Caco-2 (cell line): ENCODE results near the gene SIM1. TPM values are rescaled to one million over a fixed set of nuclear protein-coding genes. Genes with fewer than 3 reads are reported as not detected.

Experiments
- BruUV-seq: library from RNA; stranded (reverse); fragments of 400-500 nt; replicated peaks from 2 replicates; lab custom pipeline; 2021; lab: Mats Ljungman, UMichigan
- CTCF ChIA-PET: fragments of 300-600 bp; sonication (Branson Sonifier 250); formaldehyde crosslinking; loops from one replicate; lab custom pipeline; 2022; ENCODE audit warnings: antibody characterized with exemption; lab: Charles Lee
- POLR2A ChIA-PET: fragments of 300-600 bp; sonication (Branson Sonifier 250); formaldehyde crosslinking; loops from one replicate; lab custom pipeline; 2022; ENCODE audit warnings: antibody characterized with exemption; lab: Charles Lee
- DNase-seq, 2 experiments: peaks; one replicate each; pipeline versions ENCODE4 v3.0.0 to v3.0.0-alpha.2; 2020 to 2022
- H3K27me3 ChIP-seq: replicated peaks from 2 replicates; pipeline ENCODE4 v1.6.0; 2011; ENCODE audit warnings: low read length; ENCODE audit not compliant: control insufficient read depth, insufficient read depth
- H3K36me3 ChIP-seq: 2 replicates; pipeline ENCODE4 v1.5.1; 2011; ENCODE audit warnings: low read length; ENCODE audit not compliant: control insufficient read depth, insufficient read depth
- H3K4me1 ChIP-seq: fragments of 250-450 bp; sonication (Bioruptor Pico); 2 replicates; pipeline ENCODE4 v1.5.1; 2020; ENCODE audit warnings: mild to moderate bottlenecking
- H3K4me3 ChIP-seq: 2 replicates; pipeline ENCODE4 v1.5.1; 2011; ENCODE audit warnings: low read depth, mild to moderate bottlenecking, control low read depth, low read length
- H3K9me3 ChIP-seq: fragments of 250-450 bp; sonication (Bioruptor Pico); 2 replicates; pipeline ENCODE4 v1.5.1; 2020; ENCODE audit warnings: mild to moderate bottlenecking, moderate library complexity
- H3K27ac Mint-ChIP-seq: one replicate; pipeline ENCODE4 v1.8.0; 2022; ENCODE audit warnings: mixed read lengths; ENCODE audit not compliant: unreplicated experiment
- H3K27me3 Mint-ChIP-seq: one replicate; pipeline ENCODE4 v1.8.0; 2022; ENCODE audit warnings: mixed read lengths; ENCODE audit not compliant: insufficient read depth, unreplicated experiment
- H3K36me3 Mint-ChIP-seq: one replicate; pipeline ENCODE4 v1.8.0; 2022; ENCODE audit warnings: mild to moderate bottlenecking, mixed read lengths; ENCODE audit not compliant: insufficient read depth, unreplicated experiment
- H3K4me1 Mint-ChIP-seq: one replicate; pipeline ENCODE4 v1.8.0; 2022; ENCODE audit warnings: low read depth, mixed read lengths; ENCODE audit not compliant: unreplicated experiment
- H3K4me3 Mint-ChIP-seq: one replicate; pipeline ENCODE4 v1.8.0; 2022; ENCODE audit warnings: mild to moderate bottlenecking, moderate library complexity, mixed read lengths; ENCODE audit not compliant: unreplicated experiment
- H3K9me3 Mint-ChIP-seq: one replicate; pipeline ENCODE4 v1.8.0; 2022; ENCODE audit warnings: mixed read lengths; ENCODE audit not compliant: unreplicated experiment
- CTCF ChIP-seq, 2 experiments: fragments of 200-600 bp in 1 of 2; IDR thresholded peaks; 1 replicate in 1 of 2; 2 replicates in 1 of 2; pipeline versions ENCODE4 v1.5.1 to v1.8.0; 2011 to 2022; ENCODE audit warnings: antibody characterized with exemption in 1 of 2, control low read depth in 1 of 2, inconsistent platforms in 1 of 2, low read depth in 1 of 2, low read length in 1 of 2, mild to moderate bottlenecking in 1 of 2, moderate library complexity in 1 of 2; ENCODE audit not compliant: insufficient read depth in 1 of 2, severe bottlenecking in 1 of 2, unreplicated experiment in 1 of 2
- intact Hi-C: fragments of 100-400 bp; cut with micrococcal nuclease; formaldehyde crosslinking; loops from one replicate; pipeline ENCODE4 v1.10.0; 2022; ENCODE audit not compliant: unreplicated experiment
- total RNA-seq: library from RNA; stranded (reverse); gene quantifications from 2 replicates; pipeline ENCODE4 v1.2.3, GENCODE V29; 2022

Gene SIM1
- total RNA-seq, 1 experiment from 2014 or later = not detected

GRCh38 chr6:100393493-100393892 is 71.2 kb downstream of the SIM1 start:
- H3K4me1 Mint-ChIP-seq = no peaks in the 10 kb centered on the region
- DNase-seq = no peak

DNA sequence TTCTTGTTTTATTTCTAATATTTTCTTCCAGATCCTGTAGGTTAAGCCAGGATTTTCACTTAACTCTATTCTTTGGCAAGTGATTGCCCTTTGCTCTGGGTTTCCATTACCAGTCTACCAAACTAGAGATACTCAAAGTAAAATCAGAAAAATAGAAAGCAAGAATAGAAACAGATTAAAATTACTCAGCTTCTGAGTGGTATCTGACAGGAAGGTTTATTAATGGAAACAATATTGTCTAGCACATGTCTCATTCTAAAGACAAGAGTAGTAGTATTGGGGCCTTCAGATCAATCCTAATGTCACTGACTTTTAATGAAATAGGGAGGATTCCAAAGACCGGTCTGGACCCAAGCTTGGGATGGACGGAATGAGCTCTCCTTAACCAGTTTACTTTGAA is 72.3 kb downstream of the SIM1 start:
- no peaks in the 10 kb centered on the region for H3K36me3 Mint-ChIP-seq
- no peaks in the 10 kb centered on the region for H3K36me3 ChIP-seq
- no peaks in the 10 kb centered on the region for H3K9me3 ChIP-seq
- H3K27me3 Mint-ChIP-seq = peaks cover 6% of the 10 kb centered on the region
- CTCF ChIA-PET = no interaction called here
- H3K4me1 Mint-ChIP-seq = no peaks in the 10 kb centered on the region
- intact Hi-C loops = no loop called here
- H3K4me3 Mint-ChIP-seq = no peak overlapping the region
- no peaks in the 10 kb centered on the region for H3K4me1 ChIP-seq
- no TSS peak for BruUV-seq
- no peak overlapping the region for H3K27ac Mint-ChIP-seq
- POLR2A ChIA-PET = no interaction called here
- DNase-seq = no peak
- no peaks in the 10 kb centered on the region for H3K9me3 Mint-ChIP-seq
- no peak for TF ChIP-seq CTCF (IDR thresholded peaks at IDR 0.05; ENCODE audit: insufficient read depth in 1 of 2, low read depth in 1 of 2, low read length in 1 of 2, severe bottlenecking in 1 of 2, unreplicated experiment in 1 of 2)
- H3K4me3 ChIP-seq = no peak overlapping the region
- H3K27me3 ChIP-seq = no peaks in the 10 kb centered on the region

More at GRCh38 chr6:100393493-100393892, 71.2 kb downstream of the SIM1 start:
- H3K4me3 Mint-ChIP-seq = no peak overlapping the region
- Histone ChIP-seq H3K9me3 (no peaks in the 10 kb centered on the region), H3K4me1 (no peaks in the 10 kb centered on the region), H3K4me3 (no peak overlapping the region), H3K27me3 (no peaks in the 10 kb centered on the region), H3K36me3 (no peaks in the 10 kb centered on the region)
- peaks cover 6% of the 10 kb centered on the region for H3K27me3 Mint-ChIP-seq
- intact Hi-C loops = no loop called here
- H3K36me3 Mint-ChIP-seq = no peaks in the 10 kb centered on the region
- TF ChIP-seq CTCF (IDR thresholded peaks at IDR 0.05; ENCODE audit: insufficient read depth in 1 of 2, low read depth in 1 of 2, low read length in 1 of 2, severe bottlenecking in 1 of 2, unreplicated experiment in 1 of 2) = no peak
- BruUV-seq = no TSS peak
- no peak overlapping the region for H3K27ac Mint-ChIP-seq
- H3K9me3 Mint-ChIP-seq = no peaks in the 10 kb centered on the region
- CTCF ChIA-PET = no interaction called here
- POLR2A ChIA-PET = no interaction called here

GRCh38 chr6:100388868-100389519 is 75.7 kb downstream of the SIM1 start:
- Mint-ChIP-seq H3K9me3 (no peaks in the 10 kb centered on the region), H3K4me3 (no peak overlapping the region), H3K4me1 (no peaks in the 10 kb centered on the region), H3K36me3 (no peaks in the 10 kb centered on the region), H3K27me3 (peaks cover 4% of the 10 kb centered on the region), H3K27ac (no peak overlapping the region)
- H3K9me3 ChIP-seq = no peaks in the 10 kb centered on the region
- POLR2A ChIA-PET = no interaction called here
- intact Hi-C loops = no loop called here
- CTCF ChIA-PET = no interaction called here
- H3K27me3 ChIP-seq = no peaks in the 10 kb centered on the region
- DNase-seq = no peak
- no peaks in the 10 kb centered on the region for H3K4me1 ChIP-seq
- no TSS peak for BruUV-seq
- H3K36me3 ChIP-seq = no peaks in the 10 kb centered on the region
- no peak overlapping the region for H3K4me3 ChIP-seq
- TF ChIP-seq CTCF (IDR thresholded peaks at IDR 0.05; ENCODE audit: insufficient read depth in 1 of 2, low read depth in 1 of 2, low read length in 1 of 2, severe bottlenecking in 1 of 2, unreplicated experiment in 1 of 2) = no peak
